Effector CD4-positive, alpha-beta T cell (primary cell): ENCODE data around the gene B4GALT1.

ENCODE experiments used
- DNase-seq: peaks from one replicate; pipeline ENCODE4 v3.0.0-alpha.2; 2020

B4GALT1 gene

GRCh38 chr9:33137781-33138264 lies 29.3 kb downstream of the B4GALT1 start:
- no peak for DNase-seq

GRCh38 chr9:33136721-33137670 lies 30.1 kb downstream of the B4GALT1 start:
- no peak for DNase-seq

GRCh38 chr9:33135470-33135958 lies 31.6 kb downstream of the B4GALT1 start:
- DNase-seq: no peak

- no peak for DNase-seq
These were observed 32.1 kb downstream of the B4GALT1 start for GRCh38 chr9:33135031-33135461.

GRCh38 chr9:33133186-33133585 lies 34.0 kb downstream of the B4GALT1 start:
- no peak for DNase-seq

- DNase-seq: no peak
These were observed 35.1 kb downstream of the B4GALT1 start for GRCh38 chr9:33131790-33132772.

- DNase-seq: no peak
These were observed 36.0 kb downstream of the B4GALT1 start for GRCh38 chr9:33130961-33131789.

GRCh38 chr9:33129886-33130881 lies 37.0 kb downstream of the B4GALT1 start:
- no peak for DNase-seq

- DNase-seq: no peak
These were observed 37.8 kb downstream of the B4GALT1 start for GRCh38 chr9:33129251-33129885.

GRCh38 chr9:33128570-33128969 lies 38.6 kb downstream of the B4GALT1 start:
- DNase-seq: no peak

GRCh38 chr9:33127881-33128280 lies 39.3 kb downstream of the B4GALT1 start:
- DNase-seq: no peak

- no peak for DNase-seq
These were observed 41.0 kb downstream of the B4GALT1 start for GRCh38 chr9:33125871-33126823.

- no peak for DNase-seq
These were observed 41.7 kb downstream of the B4GALT1 start for GRCh38 chr9:33125461-33125860.

GRCh38 chr9:33124751-33125381 lies 42.3 kb downstream of the B4GALT1 start:
- DNase-seq: no peak

- no peak for DNase-seq
These were observed 43.1 kb downstream of the B4GALT1 start for GRCh38 chr9:33124046-33124445.

GRCh38 chr9:33123407-33124031 lies 43.6 kb downstream of the B4GALT1 start:
- DNase-seq: no peak

GRCh38 chr9:33120620-33121019 lies 46.5 kb downstream of the B4GALT1 start:
- no peak for DNase-seq

GRCh38 chr9:33117796-33118195 lies 49.3 kb downstream of the B4GALT1 start:
- DNase-seq: no peak
